GM21576 (cell line): ENCODE measurements around the gene RTP1.
"Not testable (repeated sequence)": the region's sequence is repeated elsewhere in the genome, so short reads cannot be mapped to it uniquely, and the experiment has no call there.

Experiments used
- ATAC-seq: cut with Tn5 transposase; IDR thresholded peaks from one replicate; pipeline ENCODE4 v1.9.1; 2021; ENCODE audit warnings: mild to moderate bottlenecking, moderate library complexity; ENCODE audit not compliant: unreplicated experiment

The RTP1 gene

GRCh38 chr3:187237741-187238140, 40.5 kb downstream of the RTP1 start:
- ATAC-seq, result no peak

GRCh38 chr3:187238239-187238638, 41.0 kb downstream of the RTP1 start:
- ATAC-seq, result no peak

- ATAC-seq, result not testable (repeated sequence)
Observed at GRCh38 chr3:187238835-187239234, 41.5 kb downstream of the RTP1 start.

GRCh38 chr3:187242435-187242834, 45.1 kb downstream of the RTP1 start:
- ATAC-seq, result no peak

- no peak for ATAC-seq
Observed at GRCh38 chr3:187242900-187243299, 45.6 kb downstream of the RTP1 start.

- no peak for ATAC-seq
Observed at GRCh38 chr3:187243933-187244524, 46.7 kb downstream of the RTP1 start.

GRCh38 chr3:187247398-187247797, 50.1 kb downstream of the RTP1 start:
- ATAC-seq, result no peak
